GM12878 (cell line): ENCODE results near the gene TEF. TPM values are rescaled to one million over a fixed set of nuclear protein-coding genes. Genes with fewer than 3 reads are reported as not detected.

ENCODE experiments used
- ATAC-seq: fragments of 200-7000 bp; cut with Tn5 transposase; 3 replicates; pipeline ENCODE4 v1.9.1; 2020; ENCODE audit warnings: mild to moderate bottlenecking, moderate library complexity
- BruUV-seq: library from RNA; stranded (reverse); fragments of 400-500 nt; replicated peaks from 2 replicates; lab custom pipeline; 2021; lab: Mats Ljungman, UMichigan
- CTCF ChIA-PET: fragments of 300-600 bp; sonication (Branson Sonifier 250); formaldehyde crosslinking; extraction: SDS; loops from one replicate; lab custom pipeline; 2021; ENCODE audit warnings: inconsistent platforms; lab: Yijun Ruan, JAX
- POLR2A ChIA-PET: fragments of 350-600 bp; formaldehyde crosslinking; extraction: SDS; loops from one replicate; lab custom pipeline; 2021; ENCODE audit warnings: inconsistent platforms; lab: Charles Lee
- RAD21 ChIA-PET: fragments of 300-600 bp; sonication (Branson Sonifier 250); formaldehyde crosslinking; loops from one replicate; lab custom pipeline; 2023; ENCODE audit warnings: antibody characterized with exemption; ENCODE audit not compliant: unreplicated experiment; lab: Charles Lee
- SMC1A ChIA-PET: fragments of 300-600 bp; sonication (Branson Sonifier 250); formaldehyde crosslinking; loops from one replicate; lab custom pipeline; 2023; ENCODE audit not compliant: unreplicated experiment, uncharacterized antibody; lab: Charles Lee
- DNase-seq: peaks from one replicate; pipeline ENCODE4 v3.0.0-alpha.2; 2011; ENCODE audit warnings: low read depth, low spot score
- FAIRE-seq: peaks from 3 replicates; lab custom pipeline; 2011; peaks lifted over from hg19 to GRCh38; lab: Jason Lieb, UNC
- H2AFZ ChIP-seq: 2 replicates; pipeline ENCODE4 v1.6.0; 2011; ENCODE audit warnings: low read depth, low read length, control low read depth; ENCODE audit not compliant: control insufficient read depth
- H3K27ac ChIP-seq: 2 replicates; pipeline ENCODE4 v1.5.1; 2011; ENCODE audit warnings: control low read depth; ENCODE audit not compliant: control insufficient read depth, insufficient read depth
- H3K27me3 ChIP-seq, 2 experiments: replicated peaks in 1 of 2; 2 replicates each; pipeline versions ENCODE4 v1.6.0 to v1.6.1; 2011; ENCODE audit warnings: low read length in 1 of 2; ENCODE audit not compliant: control insufficient read depth in 2 of 2, insufficient read depth in 2 of 2
- H3K36me3 ChIP-seq, 2 experiments: 2 replicates each; pipeline ENCODE4 v1.5.1; 2011; ENCODE audit warnings: low read length in 1 of 2; ENCODE audit not compliant: control insufficient read depth in 2 of 2, insufficient read depth in 2 of 2
- H3K4me1 ChIP-seq: 2 replicates; pipeline ENCODE4 v1.6.1; 2011; ENCODE audit warnings: mild to moderate bottlenecking, low read length, moderate library complexity, mixed read lengths; ENCODE audit not compliant: control insufficient read depth, insufficient read depth
- H3K4me2 ChIP-seq: 2 replicates; pipeline ENCODE4 v1.6.0; 2011; ENCODE audit warnings: control low read depth; ENCODE audit not compliant: control insufficient read depth, insufficient read depth
- H3K4me3 ChIP-seq: fragments of 200-600 bp; sonication (generic); 2 replicates; pipeline ENCODE4 v1.5.1; 2016
- H3K79me2 ChIP-seq: 2 replicates; pipeline ENCODE4 v1.6.0; 2011; ENCODE audit warnings: low read length; ENCODE audit not compliant: control insufficient read depth, insufficient read depth
- H3K9ac ChIP-seq: 2 replicates; pipeline ENCODE4 v1.8.0; 2011; ENCODE audit warnings: low read length, control low read depth, mixed read lengths; ENCODE audit not compliant: control insufficient read depth, insufficient read depth
- H3K9me3 ChIP-seq: replicated peaks from 3 replicates; pipeline ENCODE4 v1.5.1; 2011; ENCODE audit warnings: mild to moderate bottlenecking, low read length; ENCODE audit not compliant: control insufficient read depth, insufficient read depth
- H4K20me1 ChIP-seq: 2 replicates; pipeline ENCODE4 v1.6.0; 2011; ENCODE audit not compliant: control insufficient read depth, insufficient read depth
- CHD2 ChIP-seq: IDR thresholded peaks from 2 replicates; pipeline ENCODE4 v1.6.1; 2011; ENCODE audit warnings: low read depth, low read length, improper control_type of control experiment, borderline replicate concordance
- ETV6 ChIP-seq, 2 experiments: fragments of 450-650 bp in 1 of 2; IDR thresholded peaks in 1 of 2; conservative IDR thresholded peaks in 1 of 2; 2 replicates each; pipeline ENCODE4 v1.6.1; 2014; ENCODE audit warnings: antibody characterized with exemption in 1 of 2, borderline replicate concordance in 1 of 2, low read depth in 1 of 2, mild to moderate bottlenecking in 1 of 2, moderate library complexity in 1 of 2
- EZH2 ChIP-seq: IDR thresholded peaks from 2 replicates; pipeline ENCODE4 v1.6.1; 2012; ENCODE audit warnings: low read depth, mild to moderate bottlenecking, control low read depth, inconsistent platforms, low read length, borderline replicate concordance; ENCODE audit not compliant: control insufficient read depth
- FOS ChIP-seq: IDR thresholded peaks from 3 replicates; pipeline ENCODE4 v1.6.1; 2011; ENCODE audit warnings: borderline replicate concordance; ENCODE audit not compliant: insufficient read length; ENCODE audit errors: extremely low read depth
- HDAC6 ChIP-seq: fragments of 200-600 bp; sonication (generic); IDR thresholded peaks from one replicate; pipeline ENCODE4 v1.8.0; 2017; ENCODE audit warnings: antibody characterized with exemption; ENCODE audit not compliant: unreplicated experiment
- MEF2B ChIP-seq: fragments of 450-650 bp; IDR thresholded peaks from 2 replicates; pipeline ENCODE4 v1.6.1; 2018; ENCODE audit warnings: mild to moderate bottlenecking, moderate library complexity; ENCODE audit not compliant: partially characterized antibody, poor library complexity, severe bottlenecking
- NFXL1 ChIP-seq: fragments of 450-650 bp; IDR thresholded peaks from 2 replicates; pipeline ENCODE4 v1.6.1; 2017; ENCODE audit warnings: antibody characterized with exemption, mild to moderate bottlenecking, borderline replicate concordance
- SREBF1 ChIP-seq: IDR thresholded peaks from 2 replicates; pipeline ENCODE4 v1.6.1; 2012; ENCODE audit warnings: mild to moderate bottlenecking, low read length
- SREBF2 ChIP-seq: IDR thresholded peaks from 2 replicates; pipeline ENCODE4 v1.6.1; 2012; ENCODE audit warnings: mild to moderate bottlenecking, low read length
- TCF3 ChIP-seq: IDR thresholded peaks from 2 replicates; pipeline ENCODE4 v1.6.1; 2012; ENCODE audit warnings: low read depth, mild to moderate bottlenecking, low read length, borderline replicate concordance; ENCODE audit not compliant: insufficient read depth
- TCF7 ChIP-seq: IDR thresholded peaks from 2 replicates; pipeline ENCODE4 v1.6.1; 2014; ENCODE audit warnings: antibody characterized with exemption, borderline replicate concordance
- WGBS: methylation state at CpG from one replicate; pipeline ENCODE4 v1.1.6; 2016; ENCODE audit warnings: low lambda C conversion rate; ENCODE audit not compliant: insufficient replicate concordance, insufficient coverage; ENCODE audit errors: missing lambda C conversion rate; 5-methylcytosine and 5-hydroxymethylcytosine counted together
- in situ Hi-C: fragments of 300-500 bp; cut with MboI; formaldehyde crosslinking; loops from 9 replicates; pipeline ENCODE4 v1.14.3; 2018; ENCODE audit warnings: mixed read lengths
- intact Hi-C: fragments of 100-400 bp; cut with micrococcal nuclease; formaldehyde crosslinking; loops from one replicate; pipeline ENCODE4 v1.14.2; 2022; ENCODE audit not compliant: unreplicated experiment
- polyA plus RNA-seq, 11 experiments: library from polyadenylated mRNA; depleted of rRNA in 4 of 11; unstranded in 6 of 11; stranded (reverse) in 5 of 11; fragments of >200 nt; fragmentation: Nextera tagmentation in 4 of 11; fragmentation: Illumina TruSeq in 1 of 11; extraction: Ambion mirVana in 4 of 11; extraction: Trizol in 1 of 11; gene quantifications; 1 replicate in 1 of 11; 2 replicates in 10 of 11; pipeline versions ENCODE4 v1.2.1 to v1.2.3, GENCODE V29; 2011 to 2016; ENCODE audit warnings: inconsistent platforms in 2 of 11, missing spikeins in 2 of 11, low read depth in 1 of 11
- total RNA-seq, 4 experiments: library from RNA; depleted of rRNA in 3 of 4; stranded (reverse); fragments of >200 nt in 3 of 4; fragmentation: Illumina TruSeq in 1 of 4; extraction: Trizol in 1 of 4; gene quantifications; 2 replicates each; pipeline versions ENCODE4 v1.2.1 to v1.2.3, GENCODE V29; 2013 to 2021
- TF ChIP-seq, protein P1 (sequence below): IDR thresholded peaks from 2 replicates; pipeline ENCODE4 v1.6.1; 2012; ENCODE audit warnings: low read length, inconsistent platforms
- TF ChIP-seq, protein P2 (sequence below): fragments of 450-650 bp; IDR thresholded peaks from 2 replicates; pipeline ENCODE4 v1.6.1; 2017; ENCODE audit warnings: antibody characterized with exemption, mild to moderate bottlenecking, moderate library complexity
- TF ChIP-seq, protein P3 (sequence below): fragments of 450-650 bp; formaldehyde crosslinking; IDR thresholded peaks from 2 replicates; pipeline ENCODE4 v1.4.0; 2020; ENCODE audit warnings: mild to moderate bottlenecking, moderate library complexity

Gene TEF
- total and polyA plus RNA-seq, 10 of the 15 experiments (the other 5 are each of a cell fraction or from before 2014, with no cell fraction given), result 0.23 to 4.9 (median 3.2) TPM

DNA sequence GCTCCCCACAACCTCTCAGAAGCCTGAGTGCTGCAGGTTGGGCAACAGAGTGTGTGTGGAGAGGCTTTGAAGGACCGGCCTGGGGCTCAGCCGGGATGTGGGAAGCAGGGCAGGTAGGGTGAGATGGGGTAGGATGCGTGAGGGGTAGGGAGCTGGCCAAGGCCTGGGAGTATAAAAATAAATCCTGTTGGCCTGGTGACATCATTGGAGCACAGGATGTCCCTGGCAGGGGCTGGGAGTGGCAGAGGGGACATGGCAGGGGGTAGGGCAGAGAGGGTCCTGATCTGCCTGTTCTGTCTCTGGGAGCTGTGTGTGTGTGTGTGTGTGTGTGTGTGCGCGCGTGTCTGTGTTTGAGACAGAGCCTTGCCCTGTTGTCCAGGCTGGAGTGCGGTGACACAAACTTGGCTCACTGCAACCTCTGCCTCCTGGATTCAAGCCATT is 28.6 kb downstream of the TEF start:
- ChIA-PET SMC1A (interaction anchor here (1.1 to 1.8 kb wide), 3 partner anchors 35 to 116 kb away, joined by 3 to 5 read pairs (median 3); no protein-coding TSS in a partner anchor), CTCF (interaction anchor here (1.0 to 3.3 kb wide), 8 partner anchors 12 to 133 kb away, joined by 3 to 18 read pairs (median 3); partner anchors contain the start of gene POLR3H), RAD21 (interaction anchor here (0.8 to 1.5 kb wide), 2 partner anchors 38 to 91 kb away, joined by 3 to 5 read pairs; no protein-coding TSS in a partner anchor), POLR2A (interaction anchor here (1.6 kb wide), 1 partner anchor 68 kb away, joined by 7 read pairs; no protein-coding TSS in a partner anchor)
- H2AFZ ChIP-seq, result no peak overlapping the region
- H3K36me3 ChIP-seq, result no peaks in the 10 kb centered on the region
- no peak overlapping the region for H3K4me3 ChIP-seq
- H3K79me2 ChIP-seq, result peaks cover 28% of the 10 kb centered on the region
- DNase-seq, result no peak
- H3K27me3 ChIP-seq, result no peaks in the 10 kb centered on the region
- 87% methylated on average over 7 of the region's 7 CpGs for WGBS
- ATAC-seq, result no peak
- H3K27ac ChIP-seq, result no peak overlapping the region
- H4K20me1 ChIP-seq, result no peaks in the 10 kb centered on the region
- in situ Hi-C loops (no loop called here), intact Hi-C loops (no loop called here)
- peaks cover 22% of the 10 kb centered on the region for H3K4me1 ChIP-seq
- BruUV-seq, result no TSS peak
- H3K9me3 ChIP-seq, result no peaks in the 10 kb centered on the region
- no peak overlapping the region for H3K9ac ChIP-seq
- FAIRE-seq, result no peak
- no peak overlapping the region for H3K4me2 ChIP-seq
- TF ChIP-seq SREBF1, result no peak
- no peak for TF ChIP-seq SREBF2
- TF ChIP-seq, protein P1, sequence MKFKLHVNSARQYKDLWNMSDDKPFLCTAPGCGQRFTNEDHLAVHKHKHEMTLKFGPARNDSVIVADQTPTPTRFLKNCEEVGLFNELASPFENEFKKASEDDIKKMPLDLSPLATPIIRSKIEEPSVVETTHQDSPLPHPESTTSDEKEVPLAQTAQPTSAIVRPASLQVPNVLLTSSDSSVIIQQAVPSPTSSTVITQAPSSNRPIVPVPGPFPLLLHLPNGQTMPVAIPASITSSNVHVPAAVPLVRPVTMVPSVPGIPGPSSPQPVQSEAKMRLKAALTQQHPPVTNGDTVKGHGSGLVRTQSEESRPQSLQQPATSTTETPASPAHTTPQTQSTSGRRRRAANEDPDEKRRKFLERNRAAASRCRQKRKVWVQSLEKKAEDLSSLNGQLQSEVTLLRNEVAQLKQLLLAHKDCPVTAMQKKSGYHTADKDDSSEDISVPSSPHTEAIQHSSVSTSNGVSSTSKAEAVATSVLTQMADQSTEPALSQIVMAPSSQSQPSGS, result no peak
- TF ChIP-seq, protein P2, sequence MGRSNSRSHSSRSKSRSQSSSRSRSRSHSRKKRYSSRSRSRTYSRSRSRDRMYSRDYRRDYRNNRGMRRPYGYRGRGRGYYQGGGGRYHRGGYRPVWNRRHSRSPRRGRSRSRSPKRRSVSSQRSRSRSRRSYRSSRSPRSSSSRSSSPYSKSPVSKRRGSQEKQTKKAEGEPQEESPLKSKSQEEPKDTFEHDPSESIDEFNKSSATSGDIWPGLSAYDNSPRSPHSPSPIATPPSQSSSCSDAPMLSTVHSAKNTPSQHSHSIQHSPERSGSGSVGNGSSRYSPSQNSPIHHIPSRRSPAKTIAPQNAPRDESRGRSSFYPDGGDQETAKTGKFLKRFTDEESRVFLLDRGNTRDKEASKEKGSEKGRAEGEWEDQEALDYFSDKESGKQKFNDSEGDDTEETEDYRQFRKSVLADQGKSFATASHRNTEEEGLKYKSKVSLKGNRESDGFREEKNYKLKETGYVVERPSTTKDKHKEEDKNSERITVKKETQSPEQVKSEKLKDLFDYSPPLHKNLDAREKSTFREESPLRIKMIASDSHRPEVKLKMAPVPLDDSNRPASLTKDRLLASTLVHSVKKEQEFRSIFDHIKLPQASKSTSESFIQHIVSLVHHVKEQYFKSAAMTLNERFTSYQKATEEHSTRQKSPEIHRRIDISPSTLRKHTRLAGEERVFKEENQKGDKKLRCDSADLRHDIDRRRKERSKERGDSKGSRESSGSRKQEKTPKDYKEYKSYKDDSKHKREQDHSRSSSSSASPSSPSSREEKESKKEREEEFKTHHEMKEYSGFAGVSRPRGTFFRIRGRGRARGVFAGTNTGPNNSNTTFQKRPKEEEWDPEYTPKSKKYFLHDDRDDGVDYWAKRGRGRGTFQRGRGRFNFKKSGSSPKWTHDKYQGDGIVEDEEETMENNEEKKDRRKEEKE, result no peak
- TF ChIP-seq TCF3, result no peak
- TF ChIP-seq MEF2B, result no peak
- TF ChIP-seq, protein P3, sequence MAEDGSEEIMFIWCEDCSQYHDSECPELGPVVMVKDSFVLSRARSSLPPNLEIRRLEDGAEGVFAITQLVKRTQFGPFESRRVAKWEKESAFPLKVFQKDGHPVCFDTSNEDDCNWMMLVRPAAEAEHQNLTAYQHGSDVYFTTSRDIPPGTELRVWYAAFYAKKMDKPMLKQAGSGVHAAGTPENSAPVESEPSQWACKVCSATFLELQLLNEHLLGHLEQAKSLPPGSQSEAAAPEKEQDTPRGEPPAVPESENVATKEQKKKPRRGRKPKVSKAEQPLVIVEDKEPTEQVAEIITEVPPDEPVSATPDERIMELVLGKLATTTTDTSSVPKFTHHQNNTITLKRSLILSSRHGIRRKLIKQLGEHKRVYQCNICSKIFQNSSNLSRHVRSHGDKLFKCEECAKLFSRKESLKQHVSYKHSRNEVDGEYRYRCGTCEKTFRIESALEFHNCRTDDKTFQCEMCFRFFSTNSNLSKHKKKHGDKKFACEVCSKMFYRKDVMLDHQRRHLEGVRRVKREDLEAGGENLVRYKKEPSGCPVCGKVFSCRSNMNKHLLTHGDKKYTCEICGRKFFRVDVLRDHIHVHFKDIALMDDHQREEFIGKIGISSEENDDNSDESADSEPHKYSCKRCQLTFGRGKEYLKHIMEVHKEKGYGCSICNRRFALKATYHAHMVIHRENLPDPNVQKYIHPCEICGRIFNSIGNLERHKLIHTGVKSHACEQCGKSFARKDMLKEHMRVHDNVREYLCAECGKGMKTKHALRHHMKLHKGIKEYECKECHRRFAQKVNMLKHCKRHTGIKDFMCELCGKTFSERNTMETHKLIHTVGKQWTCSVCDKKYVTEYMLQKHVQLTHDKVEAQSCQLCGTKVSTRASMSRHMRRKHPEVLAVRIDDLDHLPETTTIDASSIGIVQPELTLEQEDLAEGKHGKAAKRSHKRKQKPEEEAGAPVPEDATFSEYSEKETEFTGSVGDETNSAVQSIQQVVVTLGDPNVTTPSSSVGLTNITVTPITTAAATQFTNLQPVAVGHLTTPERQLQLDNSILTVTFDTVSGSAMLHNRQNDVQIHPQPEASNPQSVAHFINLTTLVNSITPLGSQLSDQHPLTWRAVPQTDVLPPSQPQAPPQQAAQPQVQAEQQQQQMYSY (CRISPR knock-in tag), result no peak
- no peak for TF ChIP-seq CHD2
- TF ChIP-seq NFXL1, result no peak
- TF ChIP-seq FOS, result no peak
- no peak for TF ChIP-seq EZH2
- no peak for TF ChIP-seq ETV6 (conservative IDR thresholded peaks at IDR 0.05 in 1 of 2, IDR thresholded peaks at IDR 0.05 in 1 of 2; ENCODE audit: borderline replicate concordance in 1 of 2, low read depth in 1 of 2)
- TF ChIP-seq HDAC6, result no peak
- TF ChIP-seq TCF7, result no peak
